ENCODE measurements around the gene MISFA. TPM values are rescaled to one million over a fixed set of nuclear protein-coding genes. Genes with fewer than 3 reads are reported as not detected.

MISFA gene
- total RNA-seq, 4 donors from 2014 or later: 1.3 to 2.8 (median 2.1) TPM; not detected in 1

- TF ChIP-seq POLR2A (IDR thresholded peaks at IDR 0.05) (no peak), CTCF (IDR thresholded peaks at IDR 0.05) (no peak)
- DNase-seq (ENCODE audit: low spot score in 2 of 2): peak in 1 of 2 donors; percentile 29
- intact Hi-C loops (cut with DNase I; ENCODE audit: low total_unique reads): no loop called here
- 41 to 44% methylated on average over 5 of the region's 5 CpGs for WGBS, 2 donors
- no peak overlapping the region for H3K4me3 ChIP-seq (ENCODE audit: low read depth, poor library complexity, severe bottlenecking)
Observed at GRCh38 chr11:18594999-18595749, 4.4 kb upstream of the MISFA start.

GRCh38 chr11:18600915-18601569 lies 1.5 kb downstream of the MISFA start:
- WGBS, 2 donors: 96 to 100% methylated on average over 4 of the region's 4 CpGs
- TF ChIP-seq POLR2A (IDR thresholded peaks at IDR 0.05): no peak
- TF ChIP-seq CTCF (IDR thresholded peaks at IDR 0.05): no peak

GRCh38 chr11:18608376-18608775 lies 8.8 kb downstream of the MISFA start:
- no peak overlapping the region for H3K4me3 ChIP-seq (ENCODE audit: low read depth, poor library complexity, severe bottlenecking)
- 65 to 73% methylated on average over 3 of the region's 3 CpGs for WGBS, 2 donors
- DNase-seq (ENCODE audit: low spot score in 2 of 2): no peak
- TF ChIP-seq POLR2A (IDR thresholded peaks at IDR 0.05) (no peak), CTCF (IDR thresholded peaks at IDR 0.05) (no peak)
- intact Hi-C loops (cut with DNase I; ENCODE audit: low total_unique reads): no loop called here

More at GRCh38 chr11:18600915-18601569, 1.5 kb downstream of the MISFA start:
- intact Hi-C loops (cut with DNase I; ENCODE audit: low total_unique reads): no loop called here
- DNase-seq (ENCODE audit: low spot score in 2 of 2): no peak
- H3K4me3 ChIP-seq (ENCODE audit: low read depth, poor library complexity, severe bottlenecking): no peak overlapping the region

- TF ChIP-seq CTCF (IDR thresholded peaks at IDR 0.05) (no peak), POLR2A (IDR thresholded peaks at IDR 0.05) (no peak)
- DNase-seq (ENCODE audit: low spot score in 2 of 2): no peak
- no peak overlapping the region for H3K4me3 ChIP-seq (ENCODE audit: low read depth, poor library complexity, severe bottlenecking)
- intact Hi-C loops (cut with DNase I; ENCODE audit: low total_unique reads): no loop called here
- WGBS, 2 donors: 82 to 90% methylated on average over 2 of the region's 2 CpGs
Observed at GRCh38 chr11:18611196-18611595, 11.6 kb downstream of the MISFA start.

GRCh38 chr11:18612394-18612793 lies 12.8 kb downstream of the MISFA start:
- 93 to 95% methylated on average over 4 of the region's 4 CpGs for WGBS, 2 donors
- no peak for TF ChIP-seq CTCF (IDR thresholded peaks at IDR 0.05)
- TF ChIP-seq POLR2A (IDR thresholded peaks at IDR 0.05): no peak
- no peak for DNase-seq (ENCODE audit: low spot score in 2 of 2)
- H3K4me3 ChIP-seq (ENCODE audit: low read depth, poor library complexity, severe bottlenecking): no peak overlapping the region
- intact Hi-C loops (cut with DNase I; ENCODE audit: low total_unique reads): no loop called here
